NCI-H226 (cell line): ENCODE data around the gene SBK2.
"Not testable (repeated sequence)": the region's sequence is repeated elsewhere in the genome, so short reads cannot be mapped to it uniquely, and the experiment has no call there.

Experiments
- DNase-seq: peaks from one replicate; pipeline ENCODE4 v3.0.0-alpha.2; 2015

Gene SBK2

GRCh38 chr19:55536951-55537740 lies at the start of gene SBK2:
Gene SBK2 (minus strand): TSS chr19:55537133. CDS start chr19:55536294, 839 bp downstream.
- DNase-seq: peak; percentile 66

- DNase-seq: peak; percentile 29
These were observed 48.9 kb upstream of the SBK2 start for GRCh38 chr19:55585658-55586339.

- DNase-seq: no peak
These were observed 47.9 kb upstream of the SBK2 start for GRCh38 chr19:55584871-55585270.

- not testable (repeated sequence) for DNase-seq
These were observed 47.0 kb upstream of the SBK2 start for GRCh38 chr19:55583897-55584296.

GRCh38 chr19:55582284-55582683 lies 45.4 kb upstream of the SBK2 start:
- not testable (repeated sequence) for DNase-seq

- no peak for DNase-seq
These were observed 44.9 kb upstream of the SBK2 start for GRCh38 chr19:55581823-55582223.

- peak; percentile 67 for DNase-seq
These were observed 44.4 kb upstream of the SBK2 start for GRCh38 chr19:55581145-55581822.

GRCh38 chr19:55580628-55581144 lies 43.8 kb upstream of the SBK2 start, which contains the start of gene ZNF579:
Gene ZNF579 (minus strand): TSS chr19:55580848. CDS start chr19:55579639, 1,209 bp downstream.
- peak; percentile 91 for DNase-seq

GRCh38 chr19:55579766-55580621 lies 43.1 kb upstream of the SBK2 start:
- DNase-seq: peak; percentile 53

- no peak for DNase-seq
These were observed 42.1 kb upstream of the SBK2 start for GRCh38 chr19:55578761-55579747.

- DNase-seq: no peak
These were observed 41.3 kb upstream of the SBK2 start for GRCh38 chr19:55578031-55578760.

GRCh38 chr19:55576746-55577145 lies 39.8 kb upstream of the SBK2 start:
- no peak for DNase-seq

- not testable (repeated sequence) for DNase-seq
These were observed 37.0 kb upstream of the SBK2 start for GRCh38 chr19:55573929-55574328.

- not testable (repeated sequence) for DNase-seq
These were observed 32.5 kb upstream of the SBK2 start for GRCh38 chr19:55569477-55569876.

- DNase-seq: no peak
These were observed 30.9 kb upstream of the SBK2 start for GRCh38 chr19:55567708-55568328.

GRCh38 chr19:55566823-55567222 lies 29.9 kb upstream of the SBK2 start:
- DNase-seq: no peak

GRCh38 chr19:55563261-55563690 lies 26.3 kb upstream of the SBK2 start:
- peak; percentile 97 for DNase-seq

- DNase-seq: no peak
These were observed 22.8 kb upstream of the SBK2 start for GRCh38 chr19:55559684-55560083.

GRCh38 chr19:55554741-55555152 lies 17.8 kb upstream of the SBK2 start:
- DNase-seq: no peak

GRCh38 chr19:55554302-55554701 lies 17.4 kb upstream of the SBK2 start:
- no peak for DNase-seq
